ENCODE results near the gene CAMK4. TPM values are rescaled to one million over a fixed set of nuclear protein-coding genes. Genes with fewer than 3 reads are reported as not detected.

Gene CAMK4
- total RNA-seq, 1 donor from 2014 or later, result 5.1 TPM

DNA sequence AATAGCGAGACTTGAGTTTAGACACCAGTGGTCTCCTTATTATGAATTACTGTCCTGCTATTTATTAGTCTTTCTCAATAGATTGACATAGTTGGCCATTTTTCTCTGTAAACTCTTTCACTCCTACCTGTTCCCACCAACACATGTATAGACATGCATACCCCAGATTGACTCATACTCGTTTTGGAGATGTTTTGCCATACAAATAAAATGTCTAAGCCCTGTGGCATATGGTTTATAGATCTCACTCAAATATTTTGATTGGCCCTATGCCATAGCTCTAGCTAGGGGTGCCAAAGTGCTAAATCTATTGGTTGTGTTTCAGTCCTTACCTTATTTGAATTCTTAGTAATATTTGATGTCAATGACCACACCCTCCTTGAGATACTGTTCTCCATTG is 42.3 kb downstream of the CAMK4 start:
- H3K4me3 ChIP-seq (ENCODE audit: low read depth, low read length), result no peak overlapping the region
- TF ChIP-seq, protein P1, sequence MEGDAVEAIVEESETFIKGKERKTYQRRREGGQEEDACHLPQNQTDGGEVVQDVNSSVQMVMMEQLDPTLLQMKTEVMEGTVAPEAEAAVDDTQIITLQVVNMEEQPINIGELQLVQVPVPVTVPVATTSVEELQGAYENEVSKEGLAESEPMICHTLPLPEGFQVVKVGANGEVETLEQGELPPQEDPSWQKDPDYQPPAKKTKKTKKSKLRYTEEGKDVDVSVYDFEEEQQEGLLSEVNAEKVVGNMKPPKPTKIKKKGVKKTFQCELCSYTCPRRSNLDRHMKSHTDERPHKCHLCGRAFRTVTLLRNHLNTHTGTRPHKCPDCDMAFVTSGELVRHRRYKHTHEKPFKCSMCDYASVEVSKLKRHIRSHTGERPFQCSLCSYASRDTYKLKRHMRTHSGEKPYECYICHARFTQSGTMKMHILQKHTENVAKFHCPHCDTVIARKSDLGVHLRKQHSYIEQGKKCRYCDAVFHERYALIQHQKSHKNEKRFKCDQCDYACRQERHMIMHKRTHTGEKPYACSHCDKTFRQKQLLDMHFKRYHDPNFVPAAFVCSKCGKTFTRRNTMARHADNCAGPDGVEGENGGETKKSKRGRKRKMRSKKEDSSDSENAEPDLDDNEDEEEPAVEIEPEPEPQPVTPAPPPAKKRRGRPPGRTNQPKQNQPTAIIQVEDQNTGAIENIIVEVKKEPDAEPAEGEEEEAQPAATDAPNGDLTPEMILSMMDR (conservative IDR thresholded peaks at IDR 0.05; ENCODE audit: low read depth, low read length), result no peak
- DNase-seq (ENCODE audit: low read depth), result no peak

DNA sequence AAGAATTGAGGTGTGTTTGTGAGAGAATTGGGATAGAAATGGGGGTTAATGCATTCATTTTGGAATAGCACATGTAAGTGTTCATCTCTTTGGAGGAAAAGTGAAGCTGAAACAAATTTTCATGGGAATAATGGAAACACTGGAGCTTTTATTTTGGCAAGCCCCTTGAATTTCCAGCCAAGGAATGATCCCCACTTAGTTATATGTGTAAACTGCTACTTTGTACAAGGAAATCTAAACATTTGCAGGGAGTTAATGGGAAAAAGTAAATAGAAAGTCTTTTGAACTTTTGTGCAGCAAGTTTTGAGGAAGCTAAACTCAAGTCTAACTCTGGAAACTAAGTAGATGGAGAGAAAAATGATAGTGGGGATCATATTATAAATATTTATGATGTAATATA is 44.1 kb downstream of the CAMK4 start:
- no peak for DNase-seq (ENCODE audit: low read depth)

GRCh38 chr5:111271885-111272284 is 47.7 kb downstream of the CAMK4 start:
- H3K4me3 ChIP-seq (ENCODE audit: low read depth, low read length), result no peak overlapping the region
- TF ChIP-seq, protein P1 (conservative IDR thresholded peaks at IDR 0.05; ENCODE audit: low read depth, low read length), result no peak
- no peak for DNase-seq (ENCODE audit: low read depth)

More for the DNA sequence above, 44.1 kb downstream of the CAMK4 start:
- TF ChIP-seq, protein P1 (conservative IDR thresholded peaks at IDR 0.05; ENCODE audit: low read depth, low read length), result no peak
- no peak overlapping the region for H3K4me3 ChIP-seq (ENCODE audit: low read depth, low read length)

- DNase-seq (ENCODE audit: low read depth), result no peak
- TF ChIP-seq, protein P1 (conservative IDR thresholded peaks at IDR 0.05; ENCODE audit: low read depth, low read length), result no peak
- H3K4me3 ChIP-seq (ENCODE audit: low read depth, low read length), result no peak overlapping the region
These were observed 52.9 kb downstream of the CAMK4 start for GRCh38 chr5:111277061-111277460.

GRCh38 chr5:111278858-111279504 is 54.8 kb downstream of the CAMK4 start:
- TF ChIP-seq, protein P1 (conservative IDR thresholded peaks at IDR 0.05; ENCODE audit: low read depth, low read length), result peak; percentile 96
- no peak overlapping the region for H3K4me3 ChIP-seq (ENCODE audit: low read depth, low read length)
- no peak for DNase-seq (ENCODE audit: low read depth)

- no peak for DNase-seq (ENCODE audit: low read depth)
- TF ChIP-seq, protein P1 (conservative IDR thresholded peaks at IDR 0.05; ENCODE audit: low read depth, low read length), result no peak
- H3K4me3 ChIP-seq (ENCODE audit: low read depth, low read length), result no peak overlapping the region
These were observed 56.2 kb downstream of the CAMK4 start for GRCh38 chr5:111280282-111280951.

DNA sequence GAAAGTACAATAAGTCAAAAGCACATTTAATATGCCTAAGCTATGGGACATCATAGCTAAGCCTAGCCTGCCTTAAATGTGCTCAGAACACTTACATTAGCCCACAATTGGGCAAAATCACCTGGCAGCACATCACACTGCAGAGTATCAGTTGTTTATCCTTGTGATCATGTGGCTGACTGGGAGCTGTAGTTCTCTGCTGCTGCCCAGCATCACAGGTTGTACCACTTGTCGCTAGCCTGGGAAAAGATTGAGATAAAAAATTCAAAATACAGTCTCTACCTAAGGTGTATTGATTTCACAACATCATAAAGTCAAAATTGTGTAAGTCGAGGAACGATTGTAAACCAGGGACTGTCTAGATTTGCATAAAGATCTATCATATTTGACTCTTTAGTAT is 58.6 kb downstream of the CAMK4 start:
- TF ChIP-seq, protein P1 (conservative IDR thresholded peaks at IDR 0.05; ENCODE audit: low read depth, low read length), result no peak
- DNase-seq (ENCODE audit: low read depth), result no peak
- H3K4me3 ChIP-seq (ENCODE audit: low read depth, low read length), result no peak overlapping the region
